NT2/D1 (cell line): ENCODE measurements around the gene ART4.

Experiments
- SUZ12 ChIP-seq: IDR thresholded peaks from 2 replicates; pipeline ENCODE4 v1.6.1; 2011; ENCODE audit not compliant: insufficient read length, insufficient read depth; ENCODE audit errors: extremely low read depth
- YY1 ChIP-seq: IDR thresholded peaks from 2 replicates; pipeline ENCODE4 v1.6.1; 2011; ENCODE audit not compliant: insufficient read length, insufficient read depth

DNA sequence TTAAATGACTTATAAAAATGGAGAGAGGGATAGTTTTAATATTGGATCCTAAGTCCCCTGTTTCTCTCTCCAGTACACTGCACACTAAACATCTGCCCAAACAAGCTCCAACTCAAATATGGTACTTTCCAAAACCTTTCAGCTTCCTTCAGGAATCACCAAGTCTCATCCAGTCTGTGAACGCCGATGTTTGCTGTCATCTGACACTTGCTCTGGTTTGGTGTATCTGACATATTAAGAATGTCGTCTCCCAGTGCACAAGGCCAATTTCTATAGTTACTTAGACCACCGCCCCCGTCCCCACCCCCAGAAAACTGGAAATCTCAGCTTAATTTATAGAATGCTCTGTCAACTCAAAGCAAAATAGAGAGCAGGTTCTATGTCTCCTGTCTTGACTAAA, 47.4 kb upstream of the ART4 start:
- TF ChIP-seq SUZ12 = no peak
- TF ChIP-seq YY1 = no peak
